Left colon (tissue), 2 donors: ENCODE measurements around the gene NOL4L. TPM values are rescaled to one million over a fixed set of nuclear protein-coding genes. Genes with fewer than 3 reads are reported as not detected.

ENCODE experiments used
- ATAC-seq: fragments of 200-7000 bp; cut with Tn5 transposase; one replicate; pipeline ENCODE4 v1.9.1; 2020; ENCODE audit warnings: mild to moderate bottlenecking, moderate library complexity
- DNase-seq, 2 donors: peaks; one replicate each; pipeline ENCODE4 v3.0.0-alpha.2; 2020
- intact Hi-C, 2 donors: fragments of 100-400 bp; cut with DNase I in 1 of 2; cut with micrococcal nuclease in 1 of 2; formaldehyde crosslinking; loops; one replicate each; pipeline versions ENCODE4 v1.11.2 to v1.14.0; 2022; cut with DNase I, micrococcal nuclease
- long read RNA-seq: library from polyadenylated mRNA; unstranded; transcript quantifications from one replicate; pipeline ENCODE4 v2.0.0, GENCODE V29; 2021
- total RNA-seq, 2 donors: library from RNA; stranded (reverse); fragmentation: NEBNext Ultra II Directional; extraction: Animal tissue kit (Norgen Biotek cat#: 25700); gene quantifications; one replicate each; pipeline ENCODE4 v1.2.1, GENCODE V29; 2021
- donor health status: DM: no; HTN: no; CAD: no.
- donor health status: DM: yes; HTN: yes; CAD: no.

The NOL4L gene
- total RNA-seq: 10 to 100 TPM; 55.2 to 61.0 TPM
- long read RNA-seq, partial matches to known transcripts: 1 of 45 reads
- long read RNA-seq, other reads (novel, unspliced or antisense): 44 of 45 reads

GRCh38 chr20:32585011-32585585, at the start of gene NOL4L:
NOL4L (minus strand) TSS chr20:32585333; CDS start chr20:32584890, 443 bp downstream.
- DNase-seq: peak in 1 of 2 donors; percentile 41
- ATAC-seq: peak; percentile 34
- intact Hi-C loops: no loop called here

GRCh38 chr20:32634041-32634805, 49.1 kb upstream of the NOL4L start:
- no peak for DNase-seq
- intact Hi-C loops: no loop called here
- no peak for ATAC-seq

GRCh38 chr20:32632461-32633354, 47.6 kb upstream of the NOL4L start:
- intact Hi-C loops: no loop called here
- ATAC-seq (no peak), DNase-seq (no peak)

GRCh38 chr20:32631933-32632460, 46.9 kb upstream of the NOL4L start:
- intact Hi-C loops: no loop called here
- ATAC-seq (no peak), DNase-seq (no peak)

- intact Hi-C loops: no loop called here
- no peak for DNase-seq
- no peak for ATAC-seq
Measured at GRCh38 chr20:32629813-32630212, 44.7 kb upstream of the NOL4L start.

GRCh38 chr20:32628960-32629530, 43.9 kb upstream of the NOL4L start:
- intact Hi-C loops: no loop called here
- ATAC-seq: peak; percentile 82
- DNase-seq: peak in 1 of 2 donors; percentile 15

- DNase-seq (peak in 1 of 2 donors; percentile 32), ATAC-seq (peak; percentile 71)
- intact Hi-C loops: no loop called here
Measured at GRCh38 chr20:32626859-32627636, 41.9 kb upstream of the NOL4L start.

- ATAC-seq (no peak), DNase-seq (no peak)
- intact Hi-C loops: no loop called here
Measured at GRCh38 chr20:32626407-32626806, 41.3 kb upstream of the NOL4L start.

- intact Hi-C loops: no loop called here
Measured at GRCh38 chr20:32625996-32626395, 40.9 kb upstream of the NOL4L start.

GRCh38 chr20:32624687-32625345, 39.7 kb upstream of the NOL4L start:
- intact Hi-C loops: no loop called here
- ATAC-seq (no peak), DNase-seq (no peak)

More at GRCh38 chr20:32625996-32626395, 40.9 kb upstream of the NOL4L start:
- DNase-seq (no peak), ATAC-seq (no peak)

- no peak for DNase-seq
- intact Hi-C loops: no loop called here
- ATAC-seq: no peak
Measured at GRCh38 chr20:32623667-32624157, 38.6 kb upstream of the NOL4L start.

- intact Hi-C loops: no loop called here
- no peak for DNase-seq
- no peak for ATAC-seq
Measured at GRCh38 chr20:32622585-32623468, 37.7 kb upstream of the NOL4L start.

GRCh38 chr20:32621891-32622584, 36.9 kb upstream of the NOL4L start:
- ATAC-seq (no peak), DNase-seq (no peak)
- intact Hi-C loops: no loop called here

- ATAC-seq (no peak), DNase-seq (no peak)
- intact Hi-C loops: no loop called here
Measured at GRCh38 chr20:32621071-32621890, 36.1 kb upstream of the NOL4L start.

- ATAC-seq (no peak), DNase-seq (no peak)
- intact Hi-C loops: no loop called here
Measured at GRCh38 chr20:32619586-32619985, 34.5 kb upstream of the NOL4L start.
